Measurements from ENCODE around the gene HIP1R. TPM values are rescaled to one million over a fixed set of nuclear protein-coding genes. Genes with fewer than 3 reads are reported as not detected.
"Not testable (repeated sequence)": the region's sequence is repeated elsewhere in the genome, so short reads cannot be mapped to it uniquely, and the experiment has no call there.

Gene HIP1R
- total RNA-seq, 1 donor from 2014 or later = 16.6 TPM

DNA sequence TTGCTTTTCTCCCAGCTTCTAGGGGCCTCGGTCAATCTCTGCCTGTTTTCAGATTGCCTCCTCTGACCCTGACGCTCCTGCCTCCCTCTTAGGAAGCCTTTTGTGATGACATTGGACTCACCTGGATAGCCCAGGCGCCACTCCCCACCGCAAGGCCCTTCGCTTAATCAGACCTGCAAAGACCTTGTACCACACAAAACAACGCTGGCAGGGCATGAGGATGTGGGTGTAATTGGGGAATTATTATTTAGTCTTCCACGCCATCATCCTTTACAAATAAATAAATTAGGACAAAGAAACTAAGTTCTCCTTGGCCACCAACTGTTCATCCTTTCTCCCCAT is 68.4 kb downstream of the HIP1R start:
- intact Hi-C loops (cut with DNase I) = no loop called here
- DNase-seq (ENCODE audit: low spot score) = no peak

GRCh38 chr12:122905258-122905657 is 70.0 kb downstream of the HIP1R start:
- DNase-seq (ENCODE audit: low spot score); intact Hi-C loops (cut with DNase I): not testable (repeated sequence)

- intact Hi-C loops (cut with DNase I) = no loop called here
- DNase-seq (ENCODE audit: low spot score) = no peak
Observed at GRCh38 chr12:122908915-122909314, 73.7 kb downstream of the HIP1R start.

DNA sequence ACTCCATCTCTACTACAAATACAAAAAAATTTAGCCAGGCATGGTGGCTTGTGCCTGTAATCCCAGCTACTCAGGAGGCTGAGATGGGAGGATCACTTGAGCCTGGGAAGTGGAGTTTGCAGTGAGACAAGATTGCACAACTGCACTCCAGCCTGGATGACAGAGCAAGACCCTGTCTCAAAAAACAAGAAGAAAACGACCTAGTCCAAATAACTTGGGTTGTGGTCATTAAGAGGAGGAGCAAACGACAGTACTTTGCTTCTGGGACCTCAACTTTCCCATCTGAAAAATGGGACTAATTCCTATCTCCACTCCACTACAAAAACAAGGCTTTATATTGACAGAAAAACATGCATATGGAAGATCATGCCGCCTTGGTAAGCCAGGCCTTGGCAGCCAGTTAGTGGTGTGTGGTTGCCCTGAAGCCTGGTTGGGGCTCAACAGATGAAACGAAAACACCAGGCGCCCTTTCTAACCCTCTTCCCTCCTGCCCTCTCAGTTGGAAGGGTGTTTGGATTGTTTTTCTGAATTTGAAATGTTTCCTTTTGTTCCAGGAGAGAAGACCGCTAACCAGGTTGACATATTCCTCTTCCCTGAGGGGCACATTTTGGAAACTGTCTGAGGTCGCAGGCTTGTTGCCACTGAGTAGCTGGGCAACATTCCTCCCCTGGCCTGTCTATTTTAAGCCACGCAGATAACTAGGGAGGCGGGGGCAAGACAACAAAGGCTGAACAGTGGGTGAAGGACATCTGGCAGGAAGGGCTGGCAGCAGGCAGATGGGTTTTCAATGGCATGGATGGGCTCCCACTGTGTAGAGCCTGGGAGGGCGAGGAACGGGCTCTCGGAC is 74.4 kb downstream of the HIP1R start:
- DNase-seq (ENCODE audit: low spot score) = peak; percentile 78
- intact Hi-C loops (cut with DNase I) = no loop called here

Other genes with a start within 250 kb of the HIP1R start
- gene HCAR2, start 132.1 kb upstream of the HIP1R start, total RNA-seq = 0.59 TPM
- 0.54 TPM for gene HCAR3, start 118.6 kb upstream of the HIP1R start, total RNA-seq
- not detected for gene HCAR1, start 104.6 kb upstream of the HIP1R start, total RNA-seq
- gene DENR, start 82.6 kb upstream of the HIP1R start, total RNA-seq = 23.8 TPM
- gene CCDC62, start 60.9 kb upstream of the HIP1R start, total RNA-seq = 0.65 TPM
- 16.8 TPM for gene VPS37B, start 60.7 kb downstream of the HIP1R start, total RNA-seq
- 7.2 TPM for gene ABCB9, start 131.0 kb downstream of the HIP1R start, total RNA-seq
- gene OGFOD2, start 139.8 kb downstream of the HIP1R start, total RNA-seq = 10.6 TPM
- gene ARL6IP4, start 145.2 kb downstream of the HIP1R start, total RNA-seq = 139 TPM